Type B pancreatic cell (in vitro differentiated cells): Measurements from ENCODE around the gene ARHGEF38. TPM values are rescaled to one million over a fixed set of nuclear protein-coding genes. Genes with fewer than 3 reads are reported as not detected.

Experiments used
- DNase-seq: peaks from one replicate; pipeline ENCODE4 v3.0.0; 2021; ENCODE audit warnings: mixed read lengths; ENCODE audit not compliant: unreplicated experiment; ENCODE audit errors: extremely low spot score
- H3K27ac Mint-ChIP-seq: 2 replicates; pipeline ENCODE4 v1.8.0; 2021; ENCODE audit warnings: mild to moderate bottlenecking, mixed read lengths
- H3K27me3 Mint-ChIP-seq: 2 replicates; pipeline ENCODE4 v1.8.0; 2021; ENCODE audit warnings: mixed read lengths
- H3K36me3 Mint-ChIP-seq: 2 replicates; pipeline ENCODE4 v1.8.0; 2021; ENCODE audit warnings: mixed read lengths
- H3K4me1 Mint-ChIP-seq: one replicate; pipeline ENCODE4 v1.8.0; 2021; ENCODE audit warnings: mixed read lengths; ENCODE audit not compliant: unreplicated experiment
- H3K4me3 Mint-ChIP-seq: 2 replicates; pipeline ENCODE4 v1.8.0; 2021; ENCODE audit warnings: mild to moderate bottlenecking, mixed read lengths
- H3K9me3 Mint-ChIP-seq: 2 replicates; pipeline ENCODE4 v1.8.0; 2021; ENCODE audit warnings: mixed read lengths
- CTCF ChIP-seq: fragments of 200-600 bp; sonication (generic); conservative IDR thresholded peaks from 2 replicates; pipeline ENCODE4 v1.5.0; 2021; ENCODE audit warnings: antibody characterized with exemption, mild to moderate bottlenecking
- total RNA-seq: library from RNA; stranded (reverse); gene quantifications from 2 replicates; pipeline ENCODE4 v1.2.1, GENCODE V29; 2021; ENCODE audit warnings: low replicate concordance

ARHGEF38 gene
- total RNA-seq, 1 donor from 2014 or later: 2.4 TPM

- no peak overlapping the region for H3K27ac Mint-ChIP-seq
- peaks cover 6% of the 10 kb centered on the region for H3K9me3 Mint-ChIP-seq
- no peak for DNase-seq
- no peak overlapping the region for H3K4me3 Mint-ChIP-seq
- TF ChIP-seq CTCF: no peak
- H3K36me3 Mint-ChIP-seq: no peaks in the 10 kb centered on the region
- H3K27me3 Mint-ChIP-seq: peaks cover 2% of the 10 kb centered on the region
- peaks cover 14% of the 10 kb centered on the region for H3K4me1 Mint-ChIP-seq
Observed at GRCh38 chr4:105637408-105638176, 85.2 kb downstream of the ARHGEF38 start.

- Mint-ChIP-seq H3K27me3 (peaks cover 2% of the 10 kb centered on the region), H3K9me3 (peaks cover 6% of the 10 kb centered on the region), H3K27ac (no peak overlapping the region), H3K36me3 (no peaks in the 10 kb centered on the region), H3K4me1 (peaks cover 7% of the 10 kb centered on the region), H3K4me3 (no peak overlapping the region)
- no peak for TF ChIP-seq CTCF
- DNase-seq: no peak
Observed at GRCh38 chr4:105641845-105642244, 89.4 kb downstream of the ARHGEF38 start.

- no peak overlapping the region for H3K27ac Mint-ChIP-seq
- no peaks in the 10 kb centered on the region for H3K36me3 Mint-ChIP-seq
- no peaks in the 10 kb centered on the region for H3K27me3 Mint-ChIP-seq
- no peak overlapping the region for H3K4me3 Mint-ChIP-seq
- peaks cover 6% of the 10 kb centered on the region for H3K9me3 Mint-ChIP-seq
- H3K4me1 Mint-ChIP-seq: no peaks in the 10 kb centered on the region
- DNase-seq: no peak
- TF ChIP-seq CTCF: no peak
Observed at GRCh38 chr4:105644257-105644656, 91.8 kb downstream of the ARHGEF38 start.

GRCh38 chr4:105645440-105645839, 93.0 kb downstream of the ARHGEF38 start:
- Mint-ChIP-seq H3K4me3 (no peak overlapping the region), H3K9me3 (peaks cover under 1% of the 10 kb centered on the region), H3K4me1 (no peaks in the 10 kb centered on the region), H3K27me3 (no peaks in the 10 kb centered on the region), H3K36me3 (no peaks in the 10 kb centered on the region), H3K27ac (no peak overlapping the region)
- DNase-seq: no peak
- no peak for TF ChIP-seq CTCF

- no peak overlapping the region for H3K4me3 Mint-ChIP-seq
- H3K27ac Mint-ChIP-seq: no peak overlapping the region
- H3K9me3 Mint-ChIP-seq: no peaks in the 10 kb centered on the region
Observed at GRCh38 chr4:105650190-105650589, 97.8 kb downstream of the ARHGEF38 start.

More at GRCh38 chr4:105650190-105650589, 97.8 kb downstream of the ARHGEF38 start:
- no peak for DNase-seq
- no peak for TF ChIP-seq CTCF
- Mint-ChIP-seq H3K4me1 (no peaks in the 10 kb centered on the region), H3K27me3 (no peaks in the 10 kb centered on the region), H3K36me3 (no peaks in the 10 kb centered on the region)
